ENCODE measurements around the gene MIER3.

- TF ChIP-seq CTCF (IDR thresholded peaks at IDR 0.05) (no peak), POLR2A (IDR thresholded peaks at IDR 0.05) (no peak), POLR2AphosphoS5 (IDR thresholded peaks at IDR 0.05) (no peak)
These were observed 33.9 kb downstream of the MIER3 start for GRCh38 chr5:56918054-56918453.
